ENCODE data around the gene GCGR.

GCGR gene

DNA sequence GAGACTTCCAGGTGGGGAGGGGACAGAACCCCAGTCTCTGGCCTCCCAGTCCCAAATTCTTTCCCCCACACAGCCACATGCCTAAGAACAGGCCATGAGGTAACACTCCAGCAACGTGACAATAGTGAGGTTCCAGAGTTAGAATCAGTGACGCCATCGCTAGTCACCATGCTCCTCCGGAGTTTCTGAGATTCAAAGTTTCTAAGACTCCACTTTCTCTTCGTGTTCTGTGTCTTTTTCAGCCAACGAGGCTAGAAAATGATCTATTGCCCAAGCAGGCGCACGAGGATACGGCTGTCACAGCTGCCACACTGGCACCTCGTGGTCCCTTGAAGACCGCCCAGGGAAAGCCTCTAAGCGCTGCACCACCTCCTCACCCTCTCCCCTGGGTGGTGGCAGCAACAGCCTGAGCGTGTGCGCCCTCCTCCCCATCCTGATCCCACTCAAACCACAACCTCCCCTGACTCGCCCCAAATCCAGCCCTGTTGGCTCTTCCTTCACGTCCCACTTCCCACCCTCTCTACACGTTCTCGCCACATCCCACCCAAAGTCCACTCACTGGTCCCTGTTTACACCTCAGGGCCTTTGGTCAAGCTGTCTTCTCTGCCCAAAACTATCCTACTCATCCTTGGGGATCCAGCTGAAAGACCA, 28.1 kb downstream of the GCGR start:
- no peaks in the 10 kb centered on the region for H4K20me1 ChIP-seq (ENCODE audit: low read depth, low read length)
- TF ChIP-seq EZH2phosphoT487 (conservative IDR thresholded peaks at IDR 0.05; ENCODE audit: low read length) (no peak), CTCF (IDR thresholded peaks at IDR 0.05; ENCODE audit: insufficient read depth, low read length, poor library complexity, severe bottlenecking) (no peak)
- H3K27me3 ChIP-seq (ENCODE audit: low read length) = no peaks in the 10 kb centered on the region
- peak overlapping the region; percentile 78 for H3K9ac ChIP-seq (ENCODE audit: low read length)
- peak overlapping the region; percentile 20 for H2AFZ ChIP-seq (ENCODE audit: low read depth, low read length, severe bottlenecking)
- peak overlapping the region; percentile 82 for H3K4me3 ChIP-seq (ENCODE audit: insufficient read depth, low read length, poor library complexity, severe bottlenecking)
- H3F3A ChIP-seq (ENCODE audit: insufficient read depth) = no peaks in the 10 kb centered on the region
- H3K79me2 ChIP-seq (ENCODE audit: insufficient read depth, low read length) = no peaks in the 10 kb centered on the region
- no peaks in the 10 kb centered on the region for H3K36me3 ChIP-seq (ENCODE audit: low read length)
- peak overlapping the region; percentile 68 for H3K4me2 ChIP-seq (ENCODE audit: low read depth, low read length, poor library complexity, severe bottlenecking)
- no peaks in the 10 kb centered on the region for H3K9me2 ChIP-seq (replicated peaks; ENCODE audit: insufficient read depth, low read length)
- H3K9me3 ChIP-seq (ENCODE audit: insufficient read depth, low read length) = no peaks in the 10 kb centered on the region
- peak overlapping the region; percentile 65 for H3K27ac ChIP-seq (ENCODE audit: low read depth, low read length)

GRCh38 chr17:81832608-81833159, 28.7 kb downstream of the GCGR start:
- peak overlapping the region; percentile 65 for H3K27ac ChIP-seq (ENCODE audit: low read depth, low read length)
- no peaks in the 10 kb centered on the region for H3K79me2 ChIP-seq (ENCODE audit: insufficient read depth, low read length)
- H3K4me2 ChIP-seq (ENCODE audit: low read depth, low read length, poor library complexity, severe bottlenecking) = peak overlapping the region; percentile 68
- no peaks in the 10 kb centered on the region for H3K36me3 ChIP-seq (ENCODE audit: low read length)
- H2AFZ ChIP-seq (ENCODE audit: low read depth, low read length, severe bottlenecking) = peak overlapping the region; percentile 20
- no peak for TF ChIP-seq CTCF (IDR thresholded peaks at IDR 0.05; ENCODE audit: insufficient read depth, low read length, poor library complexity, severe bottlenecking)
- TF ChIP-seq EZH2phosphoT487 (conservative IDR thresholded peaks at IDR 0.05; ENCODE audit: low read length) = no peak
- H3K9me2 ChIP-seq (replicated peaks; ENCODE audit: insufficient read depth, low read length) = no peaks in the 10 kb centered on the region
- peak overlapping the region; percentile 82 for H3K4me3 ChIP-seq (ENCODE audit: insufficient read depth, low read length, poor library complexity, severe bottlenecking)
- H3F3A ChIP-seq (ENCODE audit: insufficient read depth) = no peaks in the 10 kb centered on the region
- no peaks in the 10 kb centered on the region for H3K9me3 ChIP-seq (ENCODE audit: insufficient read depth, low read length)
- H4K20me1 ChIP-seq (ENCODE audit: low read depth, low read length) = no peaks in the 10 kb centered on the region
- no peaks in the 10 kb centered on the region for H3K27me3 ChIP-seq (ENCODE audit: low read length)
- peak overlapping the region; percentile 78 for H3K9ac ChIP-seq (ENCODE audit: low read length)

DNA sequence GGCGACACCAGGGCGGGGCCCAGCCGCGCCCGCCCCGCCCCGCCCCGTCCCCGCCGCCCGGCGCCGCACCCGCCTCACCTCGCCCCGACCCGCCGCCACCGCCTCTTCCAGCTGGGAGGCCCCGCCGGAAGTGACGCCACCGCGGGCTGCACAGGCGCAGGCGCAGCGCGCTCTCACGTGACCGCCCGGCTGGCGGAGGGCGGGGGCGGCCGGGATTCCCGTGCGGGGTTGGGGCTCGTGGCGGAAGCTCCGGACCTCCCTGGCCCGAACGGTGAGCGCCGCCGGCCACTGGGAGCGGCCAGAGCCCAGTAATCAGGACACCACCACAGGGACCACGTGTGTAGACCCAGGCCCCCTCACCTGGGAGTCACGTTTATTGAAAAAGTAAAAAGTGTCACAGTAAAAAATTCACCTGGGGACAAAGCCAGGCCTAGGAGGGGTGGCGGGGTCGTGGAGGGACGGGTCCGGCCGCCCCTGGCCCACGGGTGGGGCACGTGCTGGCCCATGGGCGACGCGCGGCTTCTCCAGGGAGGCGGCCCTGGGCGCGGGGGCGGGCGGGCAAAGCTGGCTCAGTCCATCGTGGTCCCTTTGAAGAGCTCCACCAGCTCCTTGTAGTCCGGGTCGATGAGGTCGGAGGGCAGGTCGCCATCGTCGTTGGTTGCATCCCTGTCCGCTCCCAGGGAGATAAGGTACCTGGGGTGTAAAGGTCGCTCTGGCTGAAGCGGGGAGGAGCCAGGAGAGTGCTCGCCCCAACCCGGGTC, 29.4 kb downstream of the GCGR start, which contains the start of gene MCRIP1:
MCRIP1 (minus strand) TSS at position 132 of the 761 bp plus-strand sequence. CDS start 8,785 bp downstream, outside the sequence.
- Histone ChIP-seq H2AFZ (ENCODE audit: low read depth, low read length, severe bottlenecking) (peak within 1 kb of the TSS; percentile 20), H3K9ac (ENCODE audit: low read length) (peak within 1 kb of the TSS; percentile 84), H3K27me3 (ENCODE audit: low read length) (no peaks in the 10 kb centered on the region), H4K20me1 (ENCODE audit: low read depth, low read length) (no peaks in the 10 kb centered on the region), H3K9me2 (replicated peaks; ENCODE audit: insufficient read depth, low read length) (no peaks in the 10 kb centered on the region), H3F3A (ENCODE audit: insufficient read depth) (no peaks in the 10 kb centered on the region), H3K79me2 (ENCODE audit: insufficient read depth, low read length) (no peaks in the 10 kb centered on the region), H3K4me3 (ENCODE audit: insufficient read depth, low read length, poor library complexity, severe bottlenecking) (peak within 1 kb of the TSS; percentile 82), H3K9me3 (ENCODE audit: insufficient read depth, low read length) (no peaks in the 10 kb centered on the region), H3K27ac (ENCODE audit: low read depth, low read length) (peak within 1 kb of the TSS; percentile 65), H3K4me2 (ENCODE audit: low read depth, low read length, poor library complexity, severe bottlenecking) (peak within 1 kb of the TSS; percentile 90), H3K36me3 (ENCODE audit: low read length) (no peaks in the 10 kb centered on the region)
- TF ChIP-seq CTCF (IDR thresholded peaks at IDR 0.05; ENCODE audit: insufficient read depth, low read length, poor library complexity, severe bottlenecking) = no peak
- TF ChIP-seq EZH2phosphoT487 (conservative IDR thresholded peaks at IDR 0.05; ENCODE audit: low read length) = no peak

Measured in SU-DHL-6 (cell line).